ENCODE measurements around the gene KRTAP20-1.

The KRTAP20-1 gene

DNA sequence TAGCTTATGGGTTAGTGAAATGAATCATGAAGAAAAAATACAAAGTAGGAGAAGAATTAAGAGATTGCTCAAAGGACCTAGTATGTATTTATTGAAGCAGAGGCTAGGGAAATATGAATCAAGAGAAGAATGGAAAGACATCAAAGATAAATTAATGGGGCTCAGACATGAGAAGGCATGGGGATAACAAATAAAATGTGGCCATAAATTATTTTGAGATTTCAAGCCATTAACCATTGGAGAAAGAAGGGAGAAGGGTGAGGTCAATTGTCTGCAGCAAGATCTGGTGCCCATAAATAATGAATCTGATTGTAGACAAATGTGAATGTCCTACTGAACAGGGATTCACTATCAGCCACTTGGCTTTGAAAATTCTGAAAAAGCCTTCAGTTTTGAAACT is 36.7 kb downstream of the KRTAP20-1 start:
- no peak for DNase-seq
